ENCODE measurements around the gene PDX1.
"Not testable (repeated sequence)": the region's sequence is repeated elsewhere in the genome, so short reads cannot be mapped to it uniquely, and the experiment has no call there.

Gene PDX1

GRCh38 chr13:27962128-27962841 is 42.5 kb downstream of the PDX1 start:
- TF ChIP-seq CTCF (IDR thresholded peaks at IDR 0.05; ENCODE audit: low read depth, low read length, missing control alignments) = no peak
- H3K4me3 ChIP-seq (ENCODE audit: low read depth, low read length) = no peak overlapping the region
- in situ Hi-C loops (cut with HindIII; ENCODE audit: low sequenced_read_pairs) = loop anchor here (25.0 kb wide), 1 partner anchor 125 kb away; no protein-coding TSS in a partner anchor
- DNase-seq (ENCODE audit: low read depth) = no peak

- in situ Hi-C loops (cut with HindIII; ENCODE audit: low sequenced_read_pairs) = loop anchor here (25.0 kb wide), 1 partner anchor 126 kb away; no protein-coding TSS in a partner anchor
- H3K4me3 ChIP-seq (ENCODE audit: low read depth, low read length) = no peak overlapping the region
- no peak for DNase-seq (ENCODE audit: low read depth)
- no peak for TF ChIP-seq CTCF (IDR thresholded peaks at IDR 0.05; ENCODE audit: low read depth, low read length, missing control alignments)
Measured at GRCh38 chr13:27962982-27963381, 43.2 kb downstream of the PDX1 start.

- DNase-seq (ENCODE audit: low read depth) = no peak
- in situ Hi-C loops (cut with HindIII; ENCODE audit: low sequenced_read_pairs) = loop anchor here (25.0 kb wide), 1 partner anchor 126 kb away; no protein-coding TSS in a partner anchor
- H3K4me3 ChIP-seq (ENCODE audit: low read depth, low read length) = no peak overlapping the region
- TF ChIP-seq CTCF (IDR thresholded peaks at IDR 0.05; ENCODE audit: low read depth, low read length, missing control alignments) = no peak
Measured at GRCh38 chr13:27963491-27963890, 43.7 kb downstream of the PDX1 start.

- H3K4me3 ChIP-seq (ENCODE audit: low read depth, low read length); DNase-seq (ENCODE audit: low read depth): not testable (repeated sequence)
- in situ Hi-C loops (cut with HindIII; ENCODE audit: low sequenced_read_pairs) = loop anchor here (25.0 kb wide), 1 partner anchor 127 kb away; no protein-coding TSS in a partner anchor
Measured at GRCh38 chr13:27964206-27964605, 44.4 kb downstream of the PDX1 start.

GRCh38 chr13:27964741-27965323 is 45.0 kb downstream of the PDX1 start:
- DNase-seq (ENCODE audit: low read depth) = no peak
- in situ Hi-C loops (cut with HindIII; ENCODE audit: low sequenced_read_pairs) = loop anchor here (25.0 kb wide), 1 partner anchor 128 kb away; no protein-coding TSS in a partner anchor
- TF ChIP-seq CTCF (IDR thresholded peaks at IDR 0.05; ENCODE audit: low read depth, low read length, missing control alignments) = no peak

GRCh38 chr13:27965343-27965739 is 45.5 kb downstream of the PDX1 start:
- no peak for TF ChIP-seq CTCF (IDR thresholded peaks at IDR 0.05; ENCODE audit: low read depth, low read length, missing control alignments)
- no peak for DNase-seq (ENCODE audit: low read depth)
- in situ Hi-C loops (cut with HindIII; ENCODE audit: low sequenced_read_pairs) = loop anchor here (25.0 kb wide), 1 partner anchor 128 kb away; no protein-coding TSS in a partner anchor
- H3K4me3 ChIP-seq (ENCODE audit: low read depth, low read length) = no peak overlapping the region

More at GRCh38 chr13:27964741-27965323, 45.0 kb downstream of the PDX1 start:
- H3K4me3 ChIP-seq (ENCODE audit: low read depth, low read length) = no peak overlapping the region

Data from astrocyte of the cerebellum (primary cell).